ENCODE data around the gene GOLGA8O.
"Not testable (repeated sequence)": the region's sequence is repeated elsewhere in the genome, so short reads cannot be mapped to it uniquely, and the experiment has no call there.

DNA sequence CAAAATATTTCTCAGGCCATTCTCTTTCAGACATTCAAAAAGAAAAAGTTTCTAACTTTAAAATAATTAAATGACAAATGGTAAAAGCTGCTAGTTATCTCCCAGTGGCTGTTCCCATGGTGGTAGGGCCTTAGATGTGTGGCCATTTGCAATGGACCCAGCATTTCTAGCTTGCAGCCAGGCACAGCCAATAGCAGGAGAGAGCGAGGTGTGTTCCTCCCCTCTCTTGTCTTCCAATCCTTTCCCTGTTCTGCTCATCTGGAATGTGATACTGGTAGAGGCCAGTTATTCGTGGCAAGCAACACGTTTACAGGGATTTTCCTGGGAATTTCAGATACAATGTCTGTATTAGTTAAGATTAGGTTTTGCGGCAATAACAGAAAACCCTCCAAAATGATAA is 37.3 kb upstream of the GOLGA8O start:
- TF ChIP-seq, protein P1, sequence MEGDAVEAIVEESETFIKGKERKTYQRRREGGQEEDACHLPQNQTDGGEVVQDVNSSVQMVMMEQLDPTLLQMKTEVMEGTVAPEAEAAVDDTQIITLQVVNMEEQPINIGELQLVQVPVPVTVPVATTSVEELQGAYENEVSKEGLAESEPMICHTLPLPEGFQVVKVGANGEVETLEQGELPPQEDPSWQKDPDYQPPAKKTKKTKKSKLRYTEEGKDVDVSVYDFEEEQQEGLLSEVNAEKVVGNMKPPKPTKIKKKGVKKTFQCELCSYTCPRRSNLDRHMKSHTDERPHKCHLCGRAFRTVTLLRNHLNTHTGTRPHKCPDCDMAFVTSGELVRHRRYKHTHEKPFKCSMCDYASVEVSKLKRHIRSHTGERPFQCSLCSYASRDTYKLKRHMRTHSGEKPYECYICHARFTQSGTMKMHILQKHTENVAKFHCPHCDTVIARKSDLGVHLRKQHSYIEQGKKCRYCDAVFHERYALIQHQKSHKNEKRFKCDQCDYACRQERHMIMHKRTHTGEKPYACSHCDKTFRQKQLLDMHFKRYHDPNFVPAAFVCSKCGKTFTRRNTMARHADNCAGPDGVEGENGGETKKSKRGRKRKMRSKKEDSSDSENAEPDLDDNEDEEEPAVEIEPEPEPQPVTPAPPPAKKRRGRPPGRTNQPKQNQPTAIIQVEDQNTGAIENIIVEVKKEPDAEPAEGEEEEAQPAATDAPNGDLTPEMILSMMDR (IDR thresholded peaks at IDR 0.05) = not testable (repeated sequence)
- not testable (repeated sequence) for TF ChIP-seq ZFX (IDR thresholded peaks at IDR 0.05; ENCODE audit: borderline replicate concordance)
